Esophagus (tissue), 2 donors: ENCODE results near the gene PTPN6. TPM values are rescaled to one million over a fixed set of nuclear protein-coding genes. Genes with fewer than 3 reads are reported as not detected.

Source experiments
- H3K27ac ChIP-seq, 2 donors: one replicate each; pipeline ENCODE4 v1.5.1; 2013; ENCODE audit warnings: low read depth in 2 of 2, mild to moderate bottlenecking in 2 of 2, inconsistent platforms in 1 of 2, low read length in 1 of 2, moderate library complexity in 1 of 2
- H3K27me3 ChIP-seq, 2 donors: one replicate each; pipeline ENCODE4 v1.6.1; 2013; ENCODE audit warnings: low read length in 2 of 2, control low read depth in 1 of 2, mild to moderate bottlenecking in 1 of 2; ENCODE audit not compliant: insufficient read depth in 2 of 2, control insufficient read depth in 1 of 2
- H3K36me3 ChIP-seq, 2 donors: one replicate each; pipeline ENCODE4 v1.6.1; 2013; ENCODE audit warnings: low read length in 1 of 2; ENCODE audit not compliant: control insufficient read depth in 2 of 2, insufficient read depth in 2 of 2
- H3K4me1 ChIP-seq, 2 donors: one replicate each; pipeline ENCODE4 v1.6.1; 2013; ENCODE audit warnings: low read length in 1 of 2; ENCODE audit not compliant: control insufficient read depth in 2 of 2, insufficient read depth in 2 of 2
- H3K4me3 ChIP-seq, 2 donors: one replicate each; pipeline ENCODE4 v1.5.1; 2013; ENCODE audit warnings: low read length in 2 of 2, mild to moderate bottlenecking in 2 of 2, low read depth in 1 of 2, moderate library complexity in 1 of 2
- H3K9me3 ChIP-seq, 2 donors: one replicate each; pipeline ENCODE4 v1.6.1; 2013; ENCODE audit warnings: mild to moderate bottlenecking in 2 of 2, low read depth in 1 of 2, low read length in 1 of 2, moderate library complexity in 1 of 2; ENCODE audit not compliant: control insufficient read depth in 2 of 2, insufficient read depth in 1 of 2
- WGBS, 2 donors: extraction: QIAGEN DNeasy Blood & Tissue Kit; methylation state at CpG; one replicate each; pipeline ENCODE4 v1.1.7; 2013; 5-methylcytosine and 5-hydroxymethylcytosine counted together
- polyA plus RNA-seq, 2 donors: library from polyadenylated mRNA; stranded (reverse); fragments of 200-250 nt; gene quantifications; one replicate each; pipeline ENCODE4 v1.2.3, GENCODE V29; 2013
- donor health status: healthy with polysubstance abuse.
- donor health status: Bipolar disorder and iron deficiency.

The PTPN6 gene
- polyA plus RNA-seq, 2 donors: 19.1 to 38.3 TPM

- Histone ChIP-seq H3K36me3 (peaks cover 34 to 36% of the 10 kb centered on the region in 2 donors), H3K27me3 (no peaks in the 10 kb centered on the region), H3K9me3 (no peaks in the 10 kb centered on the region), H3K4me3 (no peak overlapping the region), H3K4me1 (peaks cover 0 to 16% of the 10 kb centered on the region in 2 donors), H3K27ac (peak overlapping the region; percentile 79 to 90)
- 41 to 50% methylated on average over 6 of the region's 6 CpGs for WGBS, 2 donors
Measured at GRCh38 chr12:6979021-6979420, 27.9 kb downstream of the PTPN6 start.

DNA sequence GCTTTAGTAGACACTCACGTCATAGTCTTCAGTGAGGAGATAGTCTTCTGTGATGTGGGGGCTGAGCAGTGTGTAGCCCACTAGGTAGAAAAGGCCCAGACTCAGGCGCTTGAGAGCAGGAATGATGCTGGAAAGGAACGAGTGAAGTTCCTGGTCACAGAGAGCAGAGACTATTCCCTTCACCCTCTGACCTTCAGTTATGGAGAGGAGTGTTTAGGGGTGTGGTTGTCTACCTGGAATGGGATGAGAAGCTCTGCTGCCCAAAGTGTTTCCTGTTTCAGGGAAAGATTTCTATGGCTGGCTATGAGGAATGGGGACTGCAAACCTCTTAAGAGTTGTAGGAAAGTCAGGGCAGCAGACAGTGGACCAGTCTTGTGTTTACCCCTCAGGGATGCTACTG, 28.3 kb downstream of the PTPN6 start:
- Histone ChIP-seq H3K27me3 (no peaks in the 10 kb centered on the region), H3K36me3 (peaks cover 33 to 36% of the 10 kb centered on the region in 2 donors), H3K27ac (peak overlapping the region; percentile 79 to 90)

DNA sequence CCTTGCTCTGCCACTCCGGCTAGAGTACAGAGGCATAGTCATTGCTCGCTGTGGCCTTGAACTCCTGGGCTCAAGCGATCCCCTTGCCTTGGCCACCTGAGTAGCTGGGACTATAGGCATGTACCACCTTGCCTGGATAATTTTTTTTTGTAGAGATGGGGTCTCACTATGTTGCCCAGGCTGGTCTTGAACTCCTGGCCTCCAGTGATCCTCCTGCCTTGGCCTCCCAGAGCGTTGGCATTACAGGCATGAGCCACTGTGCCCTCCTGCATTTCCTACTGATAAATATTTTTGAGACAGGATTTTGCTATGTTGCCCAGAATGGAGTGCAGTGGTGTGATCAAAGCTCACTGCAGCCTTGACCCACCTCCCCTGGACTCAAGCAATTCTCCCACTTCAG, 28.9 kb downstream of the PTPN6 start:
- peaks cover 31 to 32% of the 10 kb centered on the region in 2 donors for H3K36me3 ChIP-seq
- 95 to 99% methylated on average over 4 of the region's 4 CpGs for WGBS, 2 donors
- H3K4me3 ChIP-seq: no peak overlapping the region
- peaks cover 0 to 16% of the 10 kb centered on the region in 2 donors for H3K4me1 ChIP-seq
- no peaks in the 10 kb centered on the region for H3K9me3 ChIP-seq
- H3K27ac ChIP-seq: no peak overlapping the region
- H3K27me3 ChIP-seq: no peaks in the 10 kb centered on the region

More for the DNA sequence above, 28.3 kb downstream of the PTPN6 start:
- 60 to 61% methylated on average over 3 of the region's 3 CpGs for WGBS, 2 donors
- peaks cover 0 to 16% of the 10 kb centered on the region in 2 donors for H3K4me1 ChIP-seq
- H3K4me3 ChIP-seq: no peak overlapping the region
- H3K9me3 ChIP-seq: no peaks in the 10 kb centered on the region

DNA sequence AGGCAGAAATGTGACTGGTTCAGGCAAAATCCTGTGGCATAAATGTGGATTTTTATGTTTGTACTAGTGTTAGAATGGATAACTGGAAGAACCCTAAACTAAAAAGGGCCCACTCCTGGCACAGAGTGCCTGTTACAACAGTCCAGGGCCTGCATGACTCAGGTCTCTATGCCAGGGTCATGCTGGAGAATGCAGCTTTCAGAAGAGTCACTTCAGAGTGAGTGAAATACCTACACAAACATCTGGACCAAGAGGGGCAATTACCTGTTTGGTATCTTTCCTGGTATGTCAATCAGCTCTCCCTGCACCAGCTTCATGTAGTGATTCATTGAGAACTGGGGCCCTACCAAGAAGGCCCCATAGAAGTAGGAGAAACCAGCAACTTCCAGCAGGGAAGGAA, 29.6 kb downstream of the PTPN6 start:
- Histone ChIP-seq H3K9me3 (no peaks in the 10 kb centered on the region), H3K36me3 (peaks cover 24 to 25% of the 10 kb centered on the region in 2 donors), H3K27ac (no peak overlapping the region), H3K4me3 (no peak overlapping the region), H3K4me1 (peaks cover 0 to 16% of the 10 kb centered on the region in 2 donors), H3K27me3 (no peaks in the 10 kb centered on the region)

GRCh38 chr12:6981152-6982052, 30.2 kb downstream of the PTPN6 start:
- H3K27ac ChIP-seq: no peak overlapping the region
- peaks cover 18 to 24% of the 10 kb centered on the region in 2 donors for H3K36me3 ChIP-seq
- peaks cover 0 to 16% of the 10 kb centered on the region in 2 donors for H3K4me1 ChIP-seq
- no peaks in the 10 kb centered on the region for H3K27me3 ChIP-seq
- WGBS, 2 donors: 75 to 91% methylated on average over 10 of the region's 10 CpGs
- H3K4me3 ChIP-seq: no peak overlapping the region
- no peaks in the 10 kb centered on the region for H3K9me3 ChIP-seq

DNA sequence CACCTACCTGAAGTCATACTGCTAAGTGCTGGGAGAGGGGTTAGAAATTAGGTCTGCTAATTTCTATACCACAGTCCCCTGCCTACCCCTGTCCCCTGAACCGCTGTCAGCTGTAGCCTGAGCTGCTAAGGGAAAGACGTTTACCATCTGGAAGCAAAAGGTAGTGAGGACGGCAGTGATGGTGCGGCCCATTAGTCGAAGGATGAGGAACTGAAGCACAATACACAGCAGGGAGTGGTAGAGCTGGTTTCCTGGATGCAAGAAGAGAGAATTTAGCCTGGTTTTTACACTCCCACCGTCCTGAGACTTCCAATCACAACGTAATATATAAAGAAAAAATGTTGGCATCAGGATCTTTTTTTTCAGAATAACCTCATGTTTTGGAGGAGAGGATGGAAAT, 31.4 kb downstream of the PTPN6 start:
- Histone ChIP-seq H3K27me3 (no peaks in the 10 kb centered on the region), H3K4me3 (no peak overlapping the region), H3K27ac (no peak overlapping the region), H3K36me3 (peaks cover 10 to 16% of the 10 kb centered on the region in 2 donors), H3K9me3 (no peaks in the 10 kb centered on the region), H3K4me1 (peaks cover 0 to 14% of the 10 kb centered on the region in 2 donors)
- WGBS, 2 donors: 91 to 92% methylated on average over 7 of the region's 7 CpGs

GRCh38 chr12:6987956-6988553, 36.9 kb downstream of the PTPN6 start:
- no peaks in the 10 kb centered on the region for H3K9me3 ChIP-seq
- H3K36me3 ChIP-seq: peaks cover 0 to 5% of the 10 kb centered on the region in 2 donors
- peaks cover 0 to 6% of the 10 kb centered on the region in 2 donors for H3K4me1 ChIP-seq
- no peak overlapping the region for H3K4me3 ChIP-seq
- peak overlapping the region; percentile 87 to 91 for H3K27ac ChIP-seq
- H3K27me3 ChIP-seq: no peaks in the 10 kb centered on the region
- 44 to 52% methylated on average over 11 of the region's 11 CpGs for WGBS, 2 donors

DNA sequence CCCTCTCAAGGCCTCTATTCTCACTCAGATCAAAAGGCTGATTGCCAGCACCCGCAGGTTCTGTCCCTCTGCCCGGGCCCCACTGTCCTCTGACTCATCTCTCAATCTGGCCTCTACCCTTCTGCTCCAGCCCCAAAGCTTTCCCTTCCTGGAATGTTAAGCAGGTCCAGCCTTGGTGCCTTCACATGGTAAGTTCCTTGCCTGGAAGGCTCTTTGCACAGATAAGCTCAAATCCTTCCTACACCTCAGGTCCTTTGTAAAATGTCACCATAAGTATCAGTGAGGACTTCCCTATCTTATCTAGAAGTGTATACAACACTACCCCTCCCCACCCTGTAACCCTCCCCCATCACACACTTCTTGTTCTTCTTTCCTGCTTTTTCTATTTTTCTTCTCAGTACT, 44.9 kb downstream of the PTPN6 start:
- Histone ChIP-seq H3K9me3 (no peaks in the 10 kb centered on the region), H3K27ac (no peak overlapping the region), H3K4me1 (peaks cover 0 to 2% of the 10 kb centered on the region in 2 donors), H3K36me3 (no peaks in the 10 kb centered on the region), H3K4me3 (no peak overlapping the region), H3K27me3 (no peaks in the 10 kb centered on the region)
- WGBS, 2 donors: 36 to 38% methylated on average over 2 of the region's 2 CpGs

GRCh38 chr12:6998715-6999451, 47.7 kb downstream of the PTPN6 start:
- Histone ChIP-seq H3K4me3 (no peak overlapping the region), H3K27ac (no peak overlapping the region), H3K27me3 (no peaks in the 10 kb centered on the region), H3K36me3 (peaks cover 0 to 4% of the 10 kb centered on the region in 2 donors), H3K4me1 (peaks cover 0 to 2% of the 10 kb centered on the region in 2 donors), H3K9me3 (no peaks in the 10 kb centered on the region)
